Kidney (tissue), 14 donors: Measurements from ENCODE around the gene ATP1A2. TPM values are rescaled to one million over a fixed set of nuclear protein-coding genes. Genes with fewer than 3 reads are reported as not detected.

ENCODE experiments used
- DNase-seq, 5 donors: peaks; one replicate each; pipeline ENCODE4 v3.0.0-alpha.2; 2013 to 2020
- FAIRE-seq: peaks from 2 replicates; lab custom pipeline; 2012; peaks lifted over from hg19 to GRCh38; lab: Jason Lieb, UNC
- H3K27ac ChIP-seq, 2 donors: one replicate each; pipeline ENCODE4 v1.7.0; 2013; ENCODE audit warnings: low read depth in 2 of 2, low read length in 2 of 2, inconsistent platforms in 1 of 2
- H3K27me3 ChIP-seq: one replicate; pipeline ENCODE4 v1.7.1; 2013; ENCODE audit warnings: low read length, inconsistent platforms; ENCODE audit not compliant: control insufficient read depth, insufficient read depth
- H3K36me3 ChIP-seq, 3 donors: one replicate each; pipeline versions ENCODE4 v1.7.0 to v1.7.1; 2013; ENCODE audit warnings: low read length in 3 of 3, control low read depth in 1 of 3, inconsistent platforms in 1 of 3; ENCODE audit not compliant: insufficient read depth in 3 of 3, control insufficient read depth in 2 of 3
- H3K4me1 ChIP-seq, 3 donors: one replicate each; pipeline versions ENCODE4 v1.7.0 to v1.7.1; 2013; ENCODE audit warnings: low read length in 3 of 3, inconsistent platforms in 1 of 3, low read depth in 1 of 3; ENCODE audit not compliant: control insufficient read depth in 2 of 3, insufficient read depth in 2 of 3
- H3K4me3 ChIP-seq, 3 donors: one replicate each; pipeline versions ENCODE4 v1.7.0 to v1.8.1; 2013; ENCODE audit warnings: low read length in 3 of 3, control low read depth in 1 of 3, inconsistent platforms in 1 of 3
- H3K9ac ChIP-seq, 3 donors: one replicate each; pipeline versions ENCODE4 v1.7.0 to v1.7.1; 2013; ENCODE audit warnings: low read length in 3 of 3, control low read depth in 1 of 3, inconsistent platforms in 1 of 3
- H3K9me3 ChIP-seq, 3 donors: one replicate each; pipeline versions ENCODE4 v1.7.0 to v1.7.1; 2013; ENCODE audit warnings: low read length in 3 of 3, control low read depth in 1 of 3, inconsistent platforms in 1 of 3; ENCODE audit not compliant: control insufficient read depth in 2 of 3, insufficient read depth in 1 of 3
- intact Hi-C: fragments of 100-400 bp; cut with DNase I; formaldehyde crosslinking; loops from one replicate; pipeline ENCODE4 v1.11.1; 2022
- polyA plus RNA-seq: library from polyadenylated mRNA; stranded (reverse); fragments of 350-450 nt; fragmentation: Illumina TruSeq; extraction: RNeasy Lipid Tissue Mini Kit (QIAGEN cat#74804); gene quantifications from one replicate; pipeline ENCODE4 v1.2.3, GENCODE V29; 2014; ENCODE audit warnings: low read depth, low replicate concordance; ENCODE audit not compliant: insufficient read depth
- total RNA-seq: library from RNA; stranded (reverse); fragmentation: NEBNext Ultra II Directional; extraction: Animal tissue kit (Norgen Biotek cat#: 25700); gene quantifications from one replicate; pipeline ENCODE4 v1.2.1, GENCODE V29; 2021
- TF ChIP-seq, protein P1 (sequence below): IDR thresholded peaks from 3 replicates; pipeline ENCODE4 v1.5.1; 2012; ENCODE audit warnings: mild to moderate bottlenecking, moderate library complexity, borderline replicate concordance; ENCODE audit not compliant: insufficient read depth; ENCODE audit errors: extremely low read depth
- donor health status: control.
- donor health status: control.
- donor health status: control.
- donor health status: control.
- donor health status: control.
- donor health status: DM: yes; HTN: yes; CAD: no.
- donor health status: Normal renal cell carcinoma (clear cell type).

The ATP1A2 gene
- total and polyA plus RNA-seq, 2 donors from 2014 or later = 4.1 to 5.5 TPM

DNA sequence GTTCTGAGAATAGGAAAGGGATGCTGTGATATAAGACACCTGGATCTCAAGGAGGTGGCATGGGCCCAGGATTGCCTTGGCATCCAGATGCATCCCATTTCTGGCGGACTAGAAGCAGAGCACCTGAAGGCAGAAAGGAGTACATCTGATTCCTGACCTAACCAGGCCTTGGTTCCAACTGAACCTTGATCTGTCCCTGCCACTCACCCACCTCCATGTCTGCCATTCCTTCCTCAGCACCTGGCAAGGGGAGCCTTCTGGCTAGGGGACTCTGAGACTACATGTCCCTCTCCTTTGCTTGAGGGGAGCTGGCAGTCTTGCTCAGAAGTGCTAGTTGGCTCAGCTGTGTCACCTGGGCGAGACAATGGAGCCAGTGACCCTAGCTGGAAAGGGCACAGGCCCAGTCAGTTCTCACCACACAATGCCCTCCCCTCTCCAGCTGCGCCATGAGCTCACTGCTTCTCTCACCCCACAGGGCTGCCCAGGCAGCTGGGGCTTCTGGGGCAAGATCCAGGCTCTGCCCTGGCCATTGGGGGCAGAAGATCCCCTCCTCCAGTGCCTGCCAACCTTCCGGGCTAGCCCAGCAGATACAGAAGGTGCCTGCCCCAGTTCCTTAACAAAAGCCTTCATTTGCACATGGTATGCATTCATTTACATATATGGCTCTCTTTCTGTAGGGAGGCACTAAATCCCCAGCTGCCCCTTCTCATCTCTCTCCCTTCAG lies 20.0 kb upstream of the ATP1A2 start:
- FAIRE-seq = no peak
- peaks cover 0 to 24% (median 15%) of the 10 kb centered on the region in 3 donors for H3K4me1 ChIP-seq
- intact Hi-C loops = no loop called here
- H3K27ac ChIP-seq = no peak overlapping the region
- H3K4me3 ChIP-seq = no peak overlapping the region
- H3K36me3 ChIP-seq = peaks cover 0 to 10% (median 3%) of the 10 kb centered on the region in 3 donors
- no peak overlapping the region for H3K9ac ChIP-seq
- no peaks in the 10 kb centered on the region for H3K27me3 ChIP-seq
- TF ChIP-seq, protein P1, sequence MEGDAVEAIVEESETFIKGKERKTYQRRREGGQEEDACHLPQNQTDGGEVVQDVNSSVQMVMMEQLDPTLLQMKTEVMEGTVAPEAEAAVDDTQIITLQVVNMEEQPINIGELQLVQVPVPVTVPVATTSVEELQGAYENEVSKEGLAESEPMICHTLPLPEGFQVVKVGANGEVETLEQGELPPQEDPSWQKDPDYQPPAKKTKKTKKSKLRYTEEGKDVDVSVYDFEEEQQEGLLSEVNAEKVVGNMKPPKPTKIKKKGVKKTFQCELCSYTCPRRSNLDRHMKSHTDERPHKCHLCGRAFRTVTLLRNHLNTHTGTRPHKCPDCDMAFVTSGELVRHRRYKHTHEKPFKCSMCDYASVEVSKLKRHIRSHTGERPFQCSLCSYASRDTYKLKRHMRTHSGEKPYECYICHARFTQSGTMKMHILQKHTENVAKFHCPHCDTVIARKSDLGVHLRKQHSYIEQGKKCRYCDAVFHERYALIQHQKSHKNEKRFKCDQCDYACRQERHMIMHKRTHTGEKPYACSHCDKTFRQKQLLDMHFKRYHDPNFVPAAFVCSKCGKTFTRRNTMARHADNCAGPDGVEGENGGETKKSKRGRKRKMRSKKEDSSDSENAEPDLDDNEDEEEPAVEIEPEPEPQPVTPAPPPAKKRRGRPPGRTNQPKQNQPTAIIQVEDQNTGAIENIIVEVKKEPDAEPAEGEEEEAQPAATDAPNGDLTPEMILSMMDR = no peak
- H3K9me3 ChIP-seq = no peaks in the 10 kb centered on the region
- DNase-seq = peak in 2 of 5 donors; percentile 22 to 45

DNA sequence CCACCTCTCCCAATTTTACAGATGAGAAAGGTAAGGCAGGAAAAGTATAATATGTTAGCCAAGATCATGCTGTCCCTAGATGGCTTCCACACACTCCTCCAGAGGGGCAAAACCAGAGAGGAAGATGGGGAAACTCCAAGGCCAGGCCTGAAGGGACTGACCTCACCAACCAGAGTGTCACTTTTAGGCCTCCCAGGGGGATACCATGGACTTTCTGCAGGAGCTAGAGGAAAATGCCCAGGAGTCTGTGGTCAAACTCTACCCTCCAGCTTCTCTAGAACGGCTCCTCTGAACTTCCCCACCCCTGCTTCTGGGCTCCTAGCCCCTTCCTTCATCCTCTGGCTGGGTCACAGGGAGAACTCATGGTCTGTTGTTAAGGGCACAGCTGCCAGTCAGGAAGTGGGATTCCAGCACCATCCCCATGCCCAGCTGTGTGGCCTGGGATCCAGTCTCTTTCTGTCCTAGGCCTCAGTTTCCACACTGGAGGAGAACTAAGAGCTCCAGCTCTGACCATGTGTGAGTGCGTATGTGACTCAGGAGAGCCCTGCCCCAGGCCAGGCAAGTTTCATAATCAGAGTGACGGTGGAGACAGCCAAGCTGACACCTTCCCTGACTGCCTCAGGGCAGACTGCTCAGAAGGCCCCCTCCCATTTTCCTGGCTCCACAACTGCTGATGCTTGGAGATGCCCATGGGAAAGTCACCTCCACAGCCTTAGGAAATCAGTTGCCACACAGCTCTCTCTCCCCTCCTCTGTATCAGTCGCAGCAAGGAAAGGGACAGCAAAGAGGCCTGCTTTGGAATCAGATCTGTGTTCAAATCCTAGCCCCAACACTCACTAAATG lies 19.1 kb upstream of the ATP1A2 start:
- H3K36me3 ChIP-seq = peaks cover 0 to 10% (median 3%) of the 10 kb centered on the region in 3 donors
- H3K4me1 ChIP-seq = peaks cover 0 to 29% (median 19%) of the 10 kb centered on the region in 3 donors
- TF ChIP-seq, protein P1 = no peak
- FAIRE-seq (no peak), DNase-seq (peak in 2 of 5 donors; percentile 36 to 58)
- H3K9me3 ChIP-seq = no peaks in the 10 kb centered on the region
- H3K27me3 ChIP-seq = no peaks in the 10 kb centered on the region
- peak overlapping the region in 2 of 3 donors; percentile 19 to 20 for H3K9ac ChIP-seq
- no peak overlapping the region for H3K27ac ChIP-seq
- intact Hi-C loops = no loop called here
- peak overlapping the region in 2 of 3 donors; percentile 18 to 84 for H3K4me3 ChIP-seq

DNA sequence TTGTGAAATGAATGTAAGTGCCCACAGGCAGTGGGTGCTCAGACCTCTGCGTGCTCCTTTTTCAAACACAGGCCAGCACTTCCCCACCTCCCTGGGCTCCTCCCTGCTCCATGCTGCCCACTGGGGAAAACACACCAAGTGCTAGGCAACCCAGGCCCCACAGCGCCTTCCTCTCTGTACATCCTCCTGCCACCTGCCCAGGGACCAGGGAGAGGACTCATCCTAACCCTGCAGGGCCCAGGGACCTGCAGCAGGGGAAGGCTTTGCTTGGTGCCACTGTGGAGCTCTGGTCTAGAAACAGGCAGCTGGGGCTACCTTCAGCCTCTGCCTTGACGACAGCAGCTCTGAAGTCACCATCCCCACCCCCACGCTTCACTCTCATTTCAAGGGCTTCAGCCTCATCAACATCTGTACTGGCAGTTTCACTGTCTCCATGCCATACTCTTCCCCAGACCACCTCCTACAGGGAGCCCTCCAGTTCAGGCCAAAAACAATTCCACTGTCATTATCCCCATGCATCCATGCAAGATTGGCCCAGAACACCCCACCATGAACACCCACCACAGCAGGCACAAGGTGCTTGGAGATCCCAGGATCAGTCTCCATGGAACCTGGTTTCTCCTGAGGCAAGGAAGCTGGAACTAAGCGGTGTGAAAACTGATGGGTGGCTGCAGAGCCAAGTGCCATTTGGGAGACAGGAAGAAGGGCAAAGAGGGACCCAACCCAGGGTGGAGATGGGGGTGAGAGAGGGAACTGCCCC lies 18.2 kb upstream of the ATP1A2 start:
- H3K36me3 ChIP-seq = peaks cover 0 to 10% (median 0%) of the 10 kb centered on the region in 3 donors
- peak in 2 of 5 donors; percentile 54 to 71 for DNase-seq
- H3K9ac ChIP-seq = peak overlapping the region; percentile 9 to 87 (median 74)
- intact Hi-C loops = no loop called here
- TF ChIP-seq, protein P1 = no peak
- H3K27ac ChIP-seq = no peak overlapping the region
- H3K4me1 ChIP-seq = peaks cover 0 to 31% (median 20%) of the 10 kb centered on the region in 3 donors
- no peaks in the 10 kb centered on the region for H3K27me3 ChIP-seq
- H3K4me3 ChIP-seq = peak overlapping the region; percentile 40 to 85 (median 84)
- H3K9me3 ChIP-seq = no peaks in the 10 kb centered on the region
- no peak for FAIRE-seq
